NCI-H2107 (cell line): ENCODE data around the gene NDOR1.

ENCODE experiments used
- DNase-seq: peaks from one replicate; lab custom pipeline; 2025; lab: John Stamatoyannopoulos, UW

NDOR1 gene

DNA sequence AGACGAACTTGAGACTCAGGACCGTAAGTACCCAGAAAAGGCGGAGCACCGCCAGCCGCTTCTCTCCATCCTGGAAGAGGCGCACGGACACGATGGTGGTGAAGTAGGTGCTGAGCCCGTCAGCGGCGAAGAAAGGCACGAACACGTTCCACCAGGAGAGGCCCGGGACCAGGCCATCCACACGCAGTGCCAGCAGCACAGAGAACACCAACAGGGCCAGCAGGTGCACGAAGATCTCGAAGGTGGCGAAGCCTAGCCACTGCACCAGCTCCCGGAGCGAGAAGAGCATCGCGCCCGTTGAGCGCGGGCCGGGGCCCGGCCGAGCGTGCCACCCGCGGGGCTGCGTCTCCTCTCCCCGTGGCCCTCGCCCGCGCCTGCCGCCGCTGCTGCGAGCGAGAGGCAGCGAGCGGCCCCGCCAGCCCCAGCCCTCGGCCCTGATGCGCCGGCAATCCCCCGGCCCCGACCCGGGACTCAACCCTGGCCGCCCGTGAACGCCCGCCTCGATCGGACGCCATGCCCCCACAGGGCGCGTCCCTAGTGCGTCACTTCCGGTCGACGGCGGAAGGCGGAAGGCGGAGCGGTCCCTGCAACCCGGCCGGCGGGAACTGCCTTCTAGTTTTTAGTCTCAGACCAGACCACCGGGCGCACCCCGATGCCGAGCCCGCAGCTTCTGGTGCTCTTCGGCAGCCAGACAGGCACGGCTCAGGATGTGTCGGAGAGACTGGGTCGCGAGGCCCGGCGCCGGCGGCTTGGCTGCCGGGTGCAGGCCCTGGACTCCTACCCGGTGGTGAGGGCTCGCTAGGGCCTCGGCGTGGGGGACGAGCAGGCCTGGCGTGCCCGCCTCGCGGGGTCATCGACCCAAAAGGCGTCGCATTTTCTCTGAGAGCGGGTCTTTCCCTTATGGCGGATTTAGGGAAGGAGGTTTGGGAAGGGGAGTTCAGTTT is at the start of gene NDOR1, which contains the start of gene TMEM203:
Gene NDOR1, plus strand, starts transcription at position 575 of the 944 bp plus-strand sequence. Its CDS starts 78 bp downstream, at position 653.
Gene TMEM203, minus strand, starts transcription at position 523 of the 944 bp plus-strand sequence. Its CDS starts 234 bp downstream, at position 289.
- DNase-seq = peak; percentile 65

GRCh38 chr9:137156567-137157375 is 48.7 kb upstream of the NDOR1 start:
- no peak for DNase-seq

DNA sequence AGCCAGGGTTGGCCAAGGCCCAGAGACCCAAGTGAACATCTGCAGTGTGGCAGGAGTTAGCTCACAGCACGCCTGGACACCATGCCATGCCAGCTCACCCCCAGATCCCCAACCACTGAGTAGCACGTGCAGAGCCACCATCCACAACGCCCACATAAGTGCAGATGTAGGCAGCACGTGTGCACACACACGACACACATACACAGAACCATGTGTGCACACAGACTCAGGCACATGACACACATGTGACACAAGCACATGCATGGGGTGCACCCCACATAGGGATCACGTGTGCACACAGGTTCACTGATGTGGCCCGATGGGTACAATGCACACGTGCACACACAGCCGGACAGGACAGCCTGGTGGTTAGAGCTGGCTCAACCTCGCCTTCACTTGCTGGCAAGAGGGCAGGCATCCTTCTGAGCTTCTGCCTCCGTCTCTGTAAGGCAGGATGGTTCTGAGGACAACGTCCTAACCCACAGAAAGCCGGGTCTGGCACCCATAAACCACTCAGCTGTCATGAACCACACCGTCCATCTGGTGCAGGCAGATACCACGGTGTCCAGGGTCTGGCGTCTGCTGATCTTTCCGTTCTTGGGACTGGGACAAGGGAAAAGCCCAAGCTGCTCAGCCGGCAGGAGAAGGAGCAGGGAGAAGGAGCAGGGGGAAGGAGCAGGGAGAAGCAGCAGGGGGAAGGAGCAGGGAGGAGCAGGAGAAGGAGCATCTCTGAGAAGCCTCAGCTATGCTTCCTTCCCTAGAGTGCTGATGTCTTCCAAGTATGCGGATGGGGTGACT is 47.7 kb upstream of the NDOR1 start:
- DNase-seq = no peak

GRCh38 chr9:137158625-137159024 is 46.9 kb upstream of the NDOR1 start:
- DNase-seq = no peak

DNA sequence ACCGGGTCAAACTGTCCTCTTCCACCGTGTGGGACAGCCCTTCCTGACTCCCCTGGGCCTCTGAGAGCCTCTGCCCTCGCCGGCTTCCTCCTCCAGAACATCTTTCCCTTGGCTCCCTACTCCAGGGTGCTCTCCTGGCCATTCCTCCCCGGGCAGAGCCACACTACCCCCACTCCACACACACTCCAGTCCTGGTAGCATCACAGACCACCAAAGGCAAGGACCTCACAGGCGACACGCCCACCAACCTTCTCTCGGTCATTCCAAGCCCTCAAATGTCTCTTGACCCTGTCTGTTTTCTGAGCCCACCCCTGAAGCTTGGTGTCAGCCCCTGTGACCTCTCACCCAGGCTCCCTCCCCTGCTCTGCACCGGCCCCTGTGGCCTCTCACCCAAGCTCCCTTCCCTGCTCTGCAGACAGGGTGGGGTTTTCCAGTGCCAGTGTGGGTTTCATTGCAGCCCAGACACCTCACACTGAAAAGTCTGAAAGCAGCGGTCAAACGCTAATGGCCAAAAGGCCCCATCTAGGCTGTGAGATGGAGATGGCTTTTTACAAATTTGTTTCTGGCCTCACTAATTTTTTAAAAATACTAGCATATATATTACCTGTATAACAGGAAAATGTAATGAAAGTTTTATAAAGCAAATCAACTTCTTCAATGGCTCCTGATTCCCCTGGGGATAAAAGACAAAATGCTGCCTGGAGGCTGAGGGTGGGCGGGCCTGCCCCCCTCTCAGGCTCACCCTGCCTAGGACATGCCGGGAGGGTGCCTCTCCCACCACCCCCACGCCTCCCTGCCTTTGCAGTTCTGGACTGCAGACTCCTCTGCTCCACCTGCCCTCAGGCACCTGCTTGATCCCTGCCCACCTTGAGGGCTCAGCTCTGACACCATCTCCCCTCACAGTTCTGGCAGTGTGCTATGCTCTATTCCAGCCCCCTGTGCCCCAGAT is 46.1 kb upstream of the NDOR1 start:
- DNase-seq = no peak

GRCh38 chr9:137160054-137160425 is 45.5 kb upstream of the NDOR1 start:
- no peak for DNase-seq

- DNase-seq = no peak
These were observed 44.6 kb upstream of the NDOR1 start for GRCh38 chr9:137160716-137161557.

DNA sequence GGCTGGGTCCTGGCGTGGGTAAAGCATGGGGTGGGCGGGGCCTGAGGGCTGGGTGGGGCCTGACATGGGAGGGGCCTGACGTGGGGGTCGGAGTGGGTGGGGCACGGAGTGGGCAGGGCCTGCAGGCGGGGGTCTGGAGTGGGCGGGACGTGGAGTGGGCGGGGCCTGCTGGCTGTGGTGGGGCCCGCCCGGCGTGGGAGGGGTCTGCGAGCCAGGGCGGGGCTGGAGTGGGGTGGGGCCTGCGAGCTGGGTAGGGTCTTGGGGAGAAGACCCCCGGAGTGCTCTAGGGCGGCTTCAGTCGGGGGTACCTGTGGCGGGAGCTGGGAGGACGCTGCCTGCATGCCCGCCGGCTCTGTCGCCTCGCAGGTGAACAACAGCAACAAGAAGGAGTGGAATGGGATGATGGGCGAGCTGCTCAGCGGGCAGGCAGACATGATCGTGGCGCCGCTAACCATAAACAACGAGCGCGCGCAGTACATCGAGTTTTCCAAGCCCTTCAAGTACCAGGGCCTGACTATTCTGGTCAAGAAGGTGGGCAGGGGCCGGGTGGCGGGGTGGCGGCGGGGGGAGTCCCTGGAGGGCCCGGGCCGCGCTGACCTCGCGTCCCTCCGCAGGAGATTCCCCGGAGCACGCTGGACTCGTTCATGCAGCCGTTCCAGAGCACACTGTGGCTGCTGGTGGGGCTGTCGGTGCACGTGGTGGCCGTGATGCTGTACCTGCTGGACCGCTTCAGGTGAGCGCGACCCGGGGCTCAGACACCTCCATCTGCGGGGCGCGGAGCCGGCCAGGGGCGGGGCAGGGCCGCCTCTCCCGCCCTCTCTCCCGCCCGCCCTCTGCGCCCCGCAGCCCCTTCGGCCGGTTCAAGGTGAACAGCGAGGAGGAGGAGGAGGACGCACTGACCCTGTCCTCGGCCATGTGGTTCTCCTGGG is 43.7 kb upstream of the NDOR1 start:
- DNase-seq = no peak

- DNase-seq = no peak
These were observed 42.8 kb upstream of the NDOR1 start for GRCh38 chr9:137162505-137163364.

- no peak for DNase-seq
These were observed 42.2 kb upstream of the NDOR1 start for GRCh38 chr9:137163365-137163715.

GRCh38 chr9:137163805-137164204 is 41.7 kb upstream of the NDOR1 start:
- DNase-seq = no peak

DNA sequence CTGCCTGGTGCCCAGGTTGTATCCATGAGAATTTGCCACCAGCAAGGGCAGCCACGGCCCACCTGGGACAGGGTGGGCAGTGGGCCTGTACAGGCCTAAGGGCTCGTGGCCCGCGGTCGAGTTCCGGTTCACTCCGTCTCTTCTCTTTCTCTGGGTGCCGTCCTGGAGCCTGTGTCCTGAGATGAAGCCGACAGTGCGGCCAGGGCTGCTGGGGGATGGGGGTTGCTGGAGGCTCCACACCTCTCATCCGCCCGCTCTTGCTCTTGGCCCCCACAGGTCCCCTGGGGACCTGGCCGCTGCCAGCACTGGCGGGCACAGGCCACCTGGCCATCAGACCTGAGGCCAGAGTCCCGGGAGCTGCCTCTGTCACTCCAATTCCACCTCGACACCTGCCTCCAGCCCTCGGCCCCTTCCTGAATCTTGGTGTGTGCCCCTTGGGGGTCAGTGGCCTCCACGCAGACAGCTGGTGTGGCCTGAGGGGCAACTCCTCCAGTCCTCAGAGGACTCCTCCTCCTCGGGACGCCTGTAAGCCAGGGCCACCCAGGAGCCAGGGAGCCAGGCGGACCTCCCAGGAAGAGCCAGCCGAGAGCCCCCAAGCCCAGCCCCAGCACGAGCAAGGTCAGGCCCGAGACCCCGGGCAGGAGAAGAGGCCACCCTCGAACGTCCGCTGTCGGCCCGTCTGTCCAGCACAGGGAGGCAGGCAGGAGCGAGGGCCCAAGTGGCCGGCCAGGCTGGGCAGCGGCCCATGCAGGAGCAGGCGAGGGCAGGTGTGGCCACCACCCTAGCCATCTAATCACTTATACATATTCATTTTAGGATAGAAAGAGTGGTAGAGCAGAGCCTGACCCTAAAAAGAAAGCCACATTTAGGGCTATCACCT is 40.9 kb upstream of the NDOR1 start:
- DNase-seq = no peak

- no peak for DNase-seq
These were observed 40.2 kb upstream of the NDOR1 start for GRCh38 chr9:137165250-137165836.

- DNase-seq = no peak
These were observed 38.9 kb upstream of the NDOR1 start for GRCh38 chr9:137166380-137167229.

GRCh38 chr9:137167277-137167746 is 38.2 kb upstream of the NDOR1 start:
- no peak for DNase-seq
